Measurements from ENCODE around the gene ARID3A.

ARID3A gene

DNA sequence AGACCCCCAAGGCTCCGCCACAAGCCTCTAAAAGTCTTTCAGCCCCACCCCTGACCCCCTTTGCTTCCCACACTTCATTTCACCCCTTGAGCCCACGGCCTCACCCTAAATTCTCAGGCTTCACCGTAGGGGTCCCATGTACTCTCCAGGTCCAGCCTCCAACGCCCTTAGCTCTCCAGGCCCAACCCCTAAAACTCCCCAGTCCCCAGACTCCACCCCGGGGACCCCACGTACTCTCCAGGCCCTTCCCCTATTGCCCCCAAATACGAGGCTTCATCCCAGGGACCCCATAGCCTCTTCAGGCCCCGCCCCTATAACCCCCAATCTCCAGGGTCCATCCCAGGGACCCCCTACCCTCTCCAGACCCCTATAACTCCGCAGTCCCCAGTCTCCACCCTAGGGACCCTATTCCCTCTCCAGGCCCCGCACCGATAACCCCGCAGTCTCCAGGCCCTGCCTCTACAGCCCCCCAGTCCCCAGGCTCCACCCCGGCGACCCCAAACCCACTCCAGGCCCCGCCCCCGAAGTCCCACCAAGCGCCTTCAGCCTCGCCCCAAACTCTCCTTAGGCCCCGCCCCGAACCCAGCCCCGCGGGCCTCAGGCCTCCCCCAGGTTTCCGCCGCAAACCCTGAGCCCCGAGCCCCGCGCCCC is 33.5 kb upstream of the ARID3A start:
- no peak for DNase-seq

DNA sequence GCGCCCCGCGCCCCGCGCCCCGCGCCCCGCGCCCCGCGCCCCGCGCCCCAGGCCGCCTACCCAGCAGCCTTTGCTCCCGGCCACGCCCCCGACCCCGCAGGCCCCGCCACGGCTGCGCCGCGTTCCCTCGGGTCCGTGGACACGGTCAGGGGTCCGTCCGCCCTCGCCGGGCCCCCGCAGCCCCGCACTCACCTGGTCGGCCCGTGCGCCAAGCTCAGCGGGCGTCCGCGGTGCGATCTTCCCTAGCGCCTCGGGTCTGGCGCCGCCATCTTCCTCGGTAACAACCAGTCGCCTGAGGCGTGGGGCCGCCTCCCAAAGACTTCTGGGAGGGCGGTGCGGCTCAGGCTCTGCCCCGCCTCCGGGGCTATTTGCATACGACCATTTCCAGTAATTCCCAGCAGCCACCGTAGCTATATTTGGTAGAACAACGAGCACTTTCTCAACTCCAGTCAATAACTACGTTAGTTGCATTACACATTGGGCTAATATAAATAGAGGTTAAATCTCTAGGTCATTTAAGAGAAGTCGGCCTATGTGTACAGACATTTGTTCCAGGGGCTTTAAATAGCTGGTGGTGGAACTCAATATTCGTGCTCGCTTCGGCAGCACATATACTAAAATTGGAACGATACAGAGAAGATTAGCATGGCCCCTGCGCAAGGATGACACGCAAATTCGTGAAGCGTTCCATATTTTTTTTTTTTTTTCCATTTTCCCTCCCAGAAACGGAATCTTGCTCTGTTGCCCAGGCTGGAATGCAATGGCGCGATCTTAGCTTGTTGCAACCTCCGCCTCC is 32.7 kb upstream of the ARID3A start, which contains the start of the genes MED16 and RNU6-9:
Gene MED16 (minus strand): TSS at position 294 of the 796 bp plus-strand sequence. CDS start 2,056 bp downstream, outside the sequence.
Gene RNU6-9 (plus strand): TSS at position 591 of the 796 bp plus-strand sequence.
- DNase-seq, result peak; percentile 92

DNA sequence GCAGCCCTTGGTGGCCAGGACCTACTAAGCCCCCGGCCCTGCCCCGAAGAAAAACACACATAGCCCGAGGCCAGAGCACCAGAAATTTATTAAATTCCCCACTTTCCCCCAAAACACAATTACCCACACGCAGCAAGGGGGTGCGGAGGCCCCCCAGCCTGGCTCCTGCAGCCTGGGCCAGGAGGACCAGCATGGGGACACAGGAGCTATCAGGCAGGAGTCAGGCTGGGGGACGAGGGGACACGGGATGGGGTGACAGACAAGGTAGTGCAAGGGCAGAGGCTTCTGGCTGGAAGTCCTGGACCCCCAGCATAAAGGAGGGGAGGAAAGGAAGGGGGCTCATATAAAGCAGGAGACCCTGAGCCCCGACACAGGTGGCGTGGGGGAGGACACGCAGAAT is 29.4 kb upstream of the ARID3A start:
- no peak for DNase-seq

DNA sequence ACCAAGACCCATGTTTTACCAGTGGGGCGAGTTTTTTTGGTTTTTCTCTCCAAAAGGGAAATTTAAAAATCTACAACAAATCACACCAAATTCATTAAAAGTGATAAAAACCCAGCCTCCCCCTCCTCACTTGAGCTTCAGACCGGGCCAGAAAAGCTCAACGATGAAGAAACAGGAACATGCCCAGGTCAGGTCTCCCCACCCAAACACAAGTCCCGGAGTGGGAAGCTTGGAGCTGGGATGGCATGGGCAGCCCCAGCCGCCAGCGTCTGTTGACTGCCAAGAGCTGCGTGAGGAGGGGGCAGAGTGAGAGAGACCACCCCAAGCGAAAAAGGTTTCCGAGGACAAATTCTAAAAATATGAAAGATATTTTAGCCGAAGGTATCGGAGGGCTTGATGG is 28.8 kb upstream of the ARID3A start:
- no peak for DNase-seq

DNA sequence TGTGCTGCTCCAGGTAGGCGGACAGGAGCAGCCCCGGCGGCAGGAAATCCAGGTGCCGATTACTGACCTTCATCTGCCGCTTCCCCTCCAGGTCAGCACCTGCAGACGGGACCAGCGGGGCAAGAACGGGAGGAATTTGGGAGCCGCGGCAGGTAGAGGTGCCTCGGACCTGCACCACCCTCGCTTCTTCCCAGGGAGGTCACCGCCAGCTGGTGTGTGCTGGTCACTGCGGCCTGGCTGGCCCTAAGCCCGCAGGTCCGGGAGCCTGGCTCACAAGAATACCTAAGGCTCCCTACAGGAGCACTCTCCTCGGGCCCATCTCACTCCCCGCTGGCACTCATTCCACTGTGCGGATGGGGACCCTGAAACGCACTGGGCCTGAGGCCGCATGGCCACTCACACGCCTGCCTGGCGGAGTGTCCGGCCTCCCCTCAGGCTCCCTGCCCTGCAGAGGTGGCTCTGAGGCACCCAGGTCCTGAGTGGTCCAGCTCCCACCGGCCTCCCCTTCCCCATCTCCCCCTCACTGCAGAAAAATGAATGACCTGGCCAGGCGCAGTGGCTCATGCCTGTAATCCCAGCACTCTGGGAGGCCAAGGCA is 28.3 kb upstream of the ARID3A start:
- no peak for DNase-seq

DNA sequence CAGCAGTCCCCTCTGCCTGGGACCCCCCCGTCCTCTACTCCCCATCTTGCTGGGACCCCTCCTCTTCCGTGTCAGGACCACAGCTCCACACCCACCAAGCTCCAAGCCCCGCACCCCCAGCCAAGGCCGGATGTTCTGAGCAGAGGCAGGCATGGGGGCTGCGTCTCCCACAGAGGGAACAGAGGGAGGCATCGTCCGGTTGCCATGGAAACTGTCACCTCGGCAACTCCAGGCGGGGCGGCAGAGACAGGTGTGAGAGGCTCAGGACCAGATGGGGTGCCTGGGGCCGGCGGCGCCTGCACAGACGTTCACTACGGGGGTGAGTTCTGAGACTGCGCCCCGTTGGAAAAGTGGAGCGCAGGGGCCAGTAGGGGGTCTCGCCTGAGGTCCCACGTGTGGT is 27.2 kb upstream of the ARID3A start:
- DNase-seq, result peak; percentile 72

DNA sequence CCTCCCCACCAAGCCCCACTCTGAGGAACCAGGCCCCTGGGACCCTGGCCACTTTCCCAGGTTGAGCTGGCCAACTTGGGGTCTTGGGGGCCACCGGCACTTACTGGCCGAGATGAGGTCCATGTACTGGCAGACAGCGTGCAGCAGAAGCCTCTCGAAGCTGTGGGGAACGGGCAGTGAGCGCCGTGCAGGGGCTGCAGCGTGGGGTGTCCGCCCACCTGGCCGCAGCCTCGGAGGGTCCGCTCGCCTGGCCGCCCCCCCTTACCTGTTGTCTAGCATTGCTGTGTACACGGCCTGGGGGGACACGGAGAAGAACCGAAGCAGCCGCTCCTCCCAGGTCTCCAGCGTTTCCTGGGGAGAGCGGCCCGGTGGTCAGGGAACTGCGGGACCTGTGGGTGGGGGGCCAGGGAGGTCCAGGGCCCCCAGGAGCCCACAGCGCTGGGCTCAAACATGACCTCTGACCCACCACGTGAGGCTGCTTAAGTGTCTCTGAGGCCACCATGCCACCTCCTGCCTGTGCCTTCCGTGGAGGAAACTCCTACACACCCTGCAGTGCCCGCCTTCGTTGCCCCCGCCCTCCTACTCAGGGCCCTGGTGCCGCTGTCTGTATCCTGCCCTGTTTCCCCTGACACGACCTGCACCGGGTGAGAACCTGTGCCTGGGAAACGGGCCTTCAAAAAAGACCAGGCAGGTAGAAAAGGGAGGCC is 26.3 kb upstream of the ARID3A start:
- no peak for DNase-seq

DNA sequence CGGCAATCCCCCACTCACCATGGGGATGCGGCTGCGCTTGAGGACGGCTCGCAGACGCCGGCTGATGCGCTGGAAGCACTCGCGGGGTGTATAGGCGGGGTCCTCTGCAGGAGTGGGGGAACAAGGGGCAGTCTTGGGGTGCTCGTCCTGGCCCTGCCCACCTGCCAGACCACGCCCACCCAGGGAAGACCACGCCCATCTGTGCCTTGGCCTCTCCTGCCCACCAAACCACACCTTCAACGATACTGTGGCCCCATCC is 25.9 kb upstream of the ARID3A start:
- DNase-seq, result no peak

DNA sequence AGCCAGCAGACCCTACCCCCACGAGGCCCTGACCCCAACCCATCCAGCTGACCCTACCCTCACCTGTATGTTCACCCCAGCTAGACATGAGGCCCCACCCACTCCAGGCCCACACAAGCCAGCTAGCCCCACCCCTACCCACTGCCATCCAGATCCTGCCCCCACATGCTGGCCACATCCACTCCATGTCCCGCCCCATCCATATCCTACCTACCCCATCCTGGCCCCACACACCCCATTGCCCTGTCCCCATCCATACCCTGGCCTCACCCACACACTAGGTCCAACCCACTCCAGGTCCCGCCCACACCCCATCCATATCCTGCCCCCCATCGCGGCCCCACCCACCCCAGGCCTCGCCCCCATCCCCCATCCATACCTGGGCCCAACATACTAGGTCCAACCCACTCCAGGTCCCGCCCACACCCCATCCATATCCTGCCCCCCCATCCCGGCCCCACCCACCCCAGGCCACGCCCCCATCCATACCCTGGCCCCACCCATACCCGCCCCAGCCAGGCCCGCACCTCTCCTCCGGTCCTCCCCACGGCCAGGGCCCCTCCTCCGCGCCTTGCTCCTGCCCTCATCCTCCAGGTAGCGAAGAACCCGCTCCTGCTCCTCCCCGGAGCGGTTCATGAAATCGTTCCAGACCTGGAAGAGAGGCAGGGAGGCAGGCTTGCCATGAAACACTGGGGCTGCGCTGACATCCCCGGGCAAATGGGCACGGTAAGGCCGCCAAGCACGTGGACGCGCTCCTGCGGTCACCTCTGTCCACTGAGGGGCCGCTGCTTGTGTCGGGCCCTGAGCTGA is 25.3 kb upstream of the ARID3A start:
- DNase-seq, result no peak

DNA sequence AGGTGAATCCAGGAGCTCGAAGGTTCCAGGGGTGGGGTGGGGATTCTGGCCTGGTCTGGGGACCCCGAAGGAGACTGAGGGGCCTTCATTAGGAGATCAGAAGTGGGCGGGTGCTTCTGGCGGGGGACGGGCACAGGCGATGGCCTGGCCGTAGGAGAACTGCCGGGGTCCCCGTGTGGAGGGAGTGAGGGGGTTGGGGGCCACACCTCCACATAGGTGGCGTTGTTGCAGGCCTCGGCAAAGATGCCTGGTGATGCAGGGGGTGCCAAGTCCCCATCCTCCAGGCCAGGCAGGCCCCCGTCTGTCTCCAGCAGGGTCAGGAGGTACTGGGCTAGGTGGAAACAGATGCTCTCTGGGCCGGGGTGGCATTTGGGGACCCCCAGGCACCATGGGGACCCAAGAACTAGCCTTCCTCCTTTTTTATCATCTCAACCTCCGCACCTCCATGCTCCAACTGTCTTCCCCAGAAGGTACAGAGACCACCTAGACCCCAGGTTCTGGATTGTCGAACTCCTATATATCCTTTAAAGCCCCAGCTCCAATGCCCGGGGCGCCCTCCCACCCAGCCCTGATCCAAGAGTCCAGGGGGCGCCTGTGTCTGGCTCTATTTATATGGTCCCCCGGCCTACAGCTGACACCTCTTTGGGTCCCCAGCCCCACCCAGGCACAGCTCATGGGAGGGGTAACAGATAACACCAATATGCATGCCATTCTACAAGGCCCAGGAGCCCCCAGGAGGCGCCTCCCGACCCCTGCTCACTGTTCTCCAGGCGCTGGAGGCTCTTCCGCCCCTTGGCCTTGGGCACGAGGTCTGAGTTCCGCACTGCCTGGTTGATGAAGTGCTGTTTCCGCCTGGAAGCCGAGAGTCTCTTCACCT is 24.4 kb upstream of the ARID3A start:
- no peak for DNase-seq

DNA sequence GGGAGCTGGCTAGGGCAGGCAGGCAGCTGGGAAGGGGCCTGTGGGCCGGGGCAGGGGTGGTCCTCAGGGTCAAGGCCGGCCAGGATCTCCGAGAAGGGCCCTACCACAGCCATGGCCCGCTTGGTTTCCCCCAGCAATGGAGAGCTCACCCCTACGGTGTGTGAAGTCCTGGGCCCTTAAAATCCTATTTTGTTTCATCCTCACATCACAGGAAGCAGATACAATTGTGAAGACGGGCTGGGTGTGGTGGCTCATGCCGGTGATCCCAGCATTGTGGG is 23.8 kb upstream of the ARID3A start:
- DNase-seq, result no peak

DNA sequence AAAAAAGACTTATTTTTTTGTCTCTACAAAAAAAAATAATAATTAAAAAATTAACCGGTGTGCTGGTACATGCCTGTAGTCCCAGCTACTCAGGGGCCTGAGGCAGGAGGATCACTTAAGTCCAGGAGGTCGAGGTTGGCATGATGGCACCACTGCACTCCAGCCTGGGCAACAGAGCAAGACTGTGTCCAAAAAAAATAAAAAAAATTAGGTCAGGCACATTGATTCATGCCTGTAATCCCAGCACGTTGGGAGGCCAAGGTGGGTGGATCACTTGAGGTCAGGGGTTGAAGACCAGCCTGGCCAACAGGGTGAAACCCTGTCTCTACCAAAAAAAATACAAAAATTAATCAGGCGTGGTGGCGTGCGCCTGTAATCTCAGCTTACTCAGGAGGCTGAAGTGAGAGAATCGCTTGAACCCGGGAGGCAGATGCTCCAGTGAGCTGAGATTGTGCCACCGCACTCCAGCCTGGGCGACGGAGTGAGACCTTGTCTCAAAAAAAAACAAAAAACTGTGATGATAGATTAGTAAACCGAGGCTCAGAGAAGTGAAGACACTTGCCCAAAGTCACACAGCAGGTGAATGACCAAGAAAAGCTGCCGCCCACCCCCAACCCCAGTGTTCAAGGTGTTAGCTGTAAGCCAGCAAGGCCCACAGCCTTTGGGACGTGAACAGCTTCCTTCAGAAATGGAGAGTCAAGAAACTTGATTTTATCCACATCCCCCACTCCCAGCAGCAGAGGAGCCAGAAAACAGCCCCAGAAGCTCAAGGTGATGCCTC is 23.2 kb upstream of the ARID3A start:
- no peak for DNase-seq

DNA sequence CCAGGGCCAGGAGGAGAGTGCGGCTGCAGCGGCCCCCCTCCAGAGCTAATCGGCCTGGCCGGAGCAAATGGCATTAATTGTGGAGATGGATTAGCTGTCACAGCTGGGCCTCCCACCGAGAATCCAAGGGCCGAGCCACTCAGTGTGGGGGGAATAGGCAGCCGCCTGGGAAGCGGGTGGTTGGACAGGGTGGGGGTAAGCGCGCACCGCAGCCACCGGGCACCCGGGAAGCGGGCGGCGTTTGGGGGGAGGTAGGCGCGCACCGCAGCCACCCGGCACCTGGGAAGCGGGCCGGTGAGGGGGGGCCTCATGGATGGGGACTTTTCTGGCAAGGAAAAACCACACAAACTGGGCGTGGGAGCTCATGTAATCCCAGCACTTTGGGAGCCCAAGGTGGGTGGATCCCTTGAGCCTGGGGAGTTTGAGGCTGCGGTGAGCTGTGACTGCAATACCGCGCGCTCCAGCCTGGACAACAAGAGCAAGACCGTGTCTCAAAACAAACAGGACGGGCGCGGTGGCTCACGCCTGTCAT is 22.5 kb upstream of the ARID3A start:
- no peak for DNase-seq

DNA sequence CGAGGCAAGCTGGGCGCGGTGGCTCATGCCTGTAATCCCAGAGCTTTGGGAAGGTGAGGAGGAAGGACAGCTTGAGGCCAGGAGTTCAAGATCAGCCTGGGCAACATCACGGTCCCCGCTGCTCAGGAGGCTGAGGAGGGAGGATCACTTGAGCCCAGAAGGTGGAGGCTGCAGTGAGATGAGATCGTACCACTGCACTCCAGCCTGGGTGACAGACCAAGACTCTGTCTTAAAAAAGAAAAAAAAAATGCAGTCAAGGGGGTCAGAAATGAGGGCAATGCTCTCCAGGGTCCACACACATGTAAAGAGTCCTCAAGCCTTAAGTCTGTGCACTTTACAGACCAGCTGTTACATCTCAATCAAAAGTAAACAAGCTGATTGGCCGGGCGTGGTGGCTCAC is 21.3 kb upstream of the ARID3A start:
- no peak for DNase-seq

DNA sequence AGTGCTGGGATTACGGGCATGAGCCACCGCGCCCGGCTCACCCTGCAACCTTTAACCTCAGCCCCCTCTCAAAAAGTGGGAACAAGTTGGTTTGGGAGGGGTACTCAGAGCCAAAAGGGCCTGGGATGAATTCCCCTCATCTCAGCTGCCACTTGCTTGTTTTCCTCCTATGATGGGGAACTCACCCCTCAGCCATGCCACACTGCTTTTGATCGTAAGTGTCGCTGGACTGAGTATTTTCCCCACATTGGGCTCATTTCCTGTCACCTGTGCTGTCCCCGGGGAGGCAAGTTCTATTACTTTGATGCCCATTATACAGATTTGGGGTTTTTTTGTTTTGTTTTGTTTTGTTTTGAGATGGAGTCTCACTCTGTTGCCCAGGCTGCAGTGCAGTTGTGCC is 19.4 kb upstream of the ARID3A start:
- no peak for DNase-seq

DNA sequence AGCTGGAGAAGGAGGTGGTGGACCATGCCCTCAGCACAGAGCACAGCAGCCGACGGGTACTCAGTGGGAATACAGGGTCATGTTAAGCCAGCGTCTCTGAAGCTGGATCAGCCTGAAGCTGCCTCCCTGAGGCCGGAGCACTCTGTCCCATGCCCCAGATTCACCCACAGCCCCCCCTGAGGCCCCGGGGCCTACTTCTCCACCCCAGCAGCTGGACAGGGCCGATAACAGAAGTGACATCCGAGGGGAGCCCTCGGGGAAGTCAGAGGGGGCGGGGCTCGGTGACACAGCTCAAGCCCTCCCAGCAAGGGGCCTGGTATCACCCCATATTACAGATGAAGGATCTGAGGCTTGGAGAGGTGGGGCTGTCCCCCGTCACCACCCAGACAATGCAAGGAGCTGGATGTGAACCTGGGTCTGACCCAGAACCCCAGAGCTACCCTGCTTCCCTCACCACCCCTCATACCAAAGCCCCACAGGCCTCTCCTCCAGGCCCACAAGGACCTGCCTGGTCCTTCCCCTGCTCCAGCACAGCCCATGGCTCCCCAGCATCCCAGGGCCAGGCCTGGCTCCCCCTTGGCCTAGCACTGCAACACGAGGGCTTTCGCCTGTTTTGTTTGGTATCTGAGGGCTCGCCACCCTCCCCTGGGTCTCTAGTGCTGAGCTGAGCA is 18.5 kb upstream of the ARID3A start:
- no peak for DNase-seq

DNA sequence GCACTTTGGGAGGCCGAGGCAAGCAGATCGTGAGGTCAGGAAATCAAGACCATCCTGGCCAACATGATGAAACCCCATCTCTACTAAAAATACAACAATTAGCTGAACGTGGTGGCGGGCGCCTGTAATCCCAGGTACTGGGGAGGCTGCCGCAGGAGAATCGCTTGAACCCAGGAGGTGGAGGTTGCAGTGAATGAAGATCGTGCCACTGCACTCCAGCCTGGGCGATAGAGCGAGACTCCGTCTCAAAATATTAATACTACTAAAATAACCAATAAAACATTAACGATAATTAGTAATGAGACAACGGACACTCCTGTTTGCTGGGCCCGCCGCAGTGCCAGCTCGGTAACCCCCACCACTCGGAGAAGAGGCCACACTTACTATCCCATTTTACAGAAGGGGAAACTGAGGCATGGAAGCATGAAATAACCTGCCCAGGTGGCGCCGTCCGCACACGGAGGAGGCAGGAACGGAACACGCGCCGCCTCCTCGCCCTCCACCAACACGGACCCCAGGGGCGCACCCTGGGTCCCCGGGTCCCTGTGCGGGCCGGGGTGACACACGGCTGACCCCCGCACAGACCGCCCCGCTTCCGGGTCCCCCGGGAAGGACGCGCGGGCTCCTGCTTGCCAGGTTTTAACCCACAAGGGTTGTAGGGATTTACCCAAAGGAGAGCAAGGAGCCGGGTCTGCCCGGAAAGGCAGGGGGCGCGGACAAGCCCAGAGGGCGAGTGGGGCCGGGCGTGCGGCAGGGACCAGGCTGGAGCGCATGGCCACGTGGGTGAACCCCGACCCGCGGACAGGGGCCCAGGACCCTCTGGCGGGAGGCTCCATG is 14.4 kb upstream of the ARID3A start:
- DNase-seq, result no peak

DNA sequence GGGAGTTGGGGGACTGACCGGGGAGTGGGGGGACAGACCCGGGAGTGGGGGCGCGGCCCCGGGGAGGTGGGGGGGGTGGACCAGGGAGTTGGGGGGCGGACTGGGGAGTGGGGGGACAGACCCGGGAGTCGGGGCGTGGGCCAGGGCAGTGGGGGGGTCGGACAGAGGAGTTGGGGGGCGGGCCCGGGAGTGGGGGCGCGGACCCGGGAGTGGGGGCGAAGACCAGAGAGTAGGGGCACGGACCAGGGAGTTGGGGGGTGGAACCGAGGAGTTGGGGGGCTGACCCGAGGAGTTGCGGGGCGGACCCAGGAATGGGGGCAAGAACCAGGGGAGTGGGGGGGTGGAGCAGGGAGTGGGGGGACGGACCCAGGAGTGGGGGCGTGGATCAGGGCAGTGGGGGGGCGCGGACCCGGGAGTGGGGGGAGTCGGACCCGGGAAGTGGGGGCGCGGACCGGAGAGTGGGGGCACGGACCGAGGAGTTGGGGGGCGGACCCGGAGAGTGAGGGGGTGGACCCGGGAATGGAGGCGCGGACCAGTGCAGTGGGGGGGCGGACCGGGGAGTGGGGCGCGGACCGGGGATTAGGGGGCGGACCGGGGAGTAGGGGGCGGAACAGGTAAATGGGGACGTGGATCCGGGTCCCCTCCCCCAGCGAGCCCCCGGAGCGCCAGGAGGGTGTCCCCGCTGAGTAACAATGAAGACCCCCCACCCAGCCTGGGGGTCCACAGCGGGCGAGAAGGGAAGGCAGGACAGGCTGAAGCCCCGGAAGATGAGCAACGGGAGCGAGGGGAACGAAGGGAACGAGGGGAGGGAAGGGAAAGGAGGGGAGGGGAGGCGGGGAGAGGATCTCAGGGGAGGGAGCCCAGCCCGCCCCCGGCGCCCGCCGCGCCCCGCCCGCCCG is 13.4 kb upstream of the ARID3A start:
- no peak for DNase-seq

Measured in NCI-H1105 treated with DMSO at 0.1 percent for 48 hours (cell line).